Endothelial cell of umbilical vein (primary cell): Measurements from ENCODE around the gene SLC4A11. TPM values are rescaled to one million over a fixed set of nuclear protein-coding genes. Genes with fewer than 3 reads are reported as not detected.

Experiments
- BruUV-seq: library from RNA; stranded (reverse); fragments of 400-500 nt; replicated peaks from 2 replicates; lab custom pipeline; 2021; lab: Mats Ljungman, UMichigan
- CTCF ChIA-PET: fragments of 300-600, 350-600 bp; sonication (Branson Sonifier 250); formaldehyde crosslinking; loops from one replicate; lab custom pipeline; 2021; ENCODE audit warnings: antibody characterized with exemption, inconsistent platforms; lab: Charles Lee
- POLR2A ChIA-PET: fragments of 300-600, 350-600 bp; sonication (Branson Sonifier 250); formaldehyde crosslinking; loops from one replicate; lab custom pipeline; 2021; ENCODE audit warnings: antibody characterized with exemption, inconsistent platforms; lab: Charles Lee
- DNase-seq: peaks from one replicate; pipeline ENCODE4 v3.0.0-alpha.2; 2011; ENCODE audit warnings: low read depth, low spot score
- FAIRE-seq: peaks from 2 replicates; lab custom pipeline; 2011; peaks lifted over from hg19 to GRCh38; lab: Jason Lieb, UNC
- H2AFZ ChIP-seq: 2 replicates; pipeline ENCODE4 v1.6.0; 2012; ENCODE audit warnings: low read depth, low read length, control low read depth, inconsistent platforms
- H3K27ac ChIP-seq: 2 replicates; pipeline ENCODE4 v1.5.1; 2011; ENCODE audit warnings: low read depth, mild to moderate bottlenecking, control low read depth, low read length, moderate library complexity; ENCODE audit not compliant: insufficient read depth
- H3K27me3 ChIP-seq, 2 experiments: 2 replicates each; pipeline versions ENCODE4 v1.6.0 to v1.6.1; 2011; ENCODE audit warnings: low read length in 2 of 2, mixed read lengths in 1 of 2; ENCODE audit not compliant: control insufficient read depth in 2 of 2, insufficient read depth in 2 of 2
- H3K36me3 ChIP-seq, 2 experiments: 2 replicates in 1 of 2; 3 replicates in 1 of 2; pipeline ENCODE4 v1.5.1; 2011; ENCODE audit warnings: low read length in 2 of 2, mild to moderate bottlenecking in 1 of 2, moderate library complexity in 1 of 2; ENCODE audit not compliant: control insufficient read depth in 2 of 2, insufficient read depth in 2 of 2; ENCODE audit errors: extremely low read depth in 1 of 2
- H3K4me1 ChIP-seq: 3 replicates; pipeline ENCODE4 v1.5.1; 2011; ENCODE audit warnings: mild to moderate bottlenecking, low read length; ENCODE audit not compliant: control insufficient read depth, insufficient read depth; ENCODE audit errors: extremely low read depth
- H3K4me2 ChIP-seq: 2 replicates; pipeline ENCODE4 v1.6.1; 2011; ENCODE audit warnings: low read length, control low read depth, mixed read lengths; ENCODE audit not compliant: insufficient read depth
- H3K4me3 ChIP-seq, 3 experiments: fragments of 200-600 bp in 1 of 3; sonication (generic), shearing (Covaris generic) in 1 of 3; replicated peaks in 1 of 3; 2 replicates each; pipeline ENCODE4 v1.5.1; 2011 to 2016; ENCODE audit warnings: control low read depth in 3 of 3, low read length in 3 of 3, mild to moderate bottlenecking in 2 of 3, inconsistent platforms in 1 of 3, low read depth in 1 of 3, moderate library complexity in 1 of 3; ENCODE audit not compliant: insufficient read depth in 1 of 3
- H3K79me2 ChIP-seq: 2 replicates; pipeline ENCODE4 v1.6.0; 2012; ENCODE audit warnings: low read length, inconsistent platforms; ENCODE audit not compliant: control insufficient read depth, insufficient read depth
- H3K9ac ChIP-seq: replicated peaks from 2 replicates; pipeline ENCODE3; 2011; ENCODE audit warnings: low read length, control low read depth; ENCODE audit not compliant: insufficient read depth; ENCODE audit errors: extremely low read depth
- H3K9me1 ChIP-seq: replicated peaks from 3 replicates; pipeline ENCODE4 v1.6.0; 2011; ENCODE audit warnings: mild to moderate bottlenecking, low read length; ENCODE audit not compliant: control insufficient read depth, insufficient read depth; ENCODE audit errors: extremely low read depth
- H3K9me3 ChIP-seq: replicated peaks from 2 replicates; pipeline ENCODE4 v1.5.1; 2012; ENCODE audit warnings: low read length, inconsistent platforms; ENCODE audit not compliant: control insufficient read depth, insufficient read depth
- H4K20me1 ChIP-seq: replicated peaks from 2 replicates; pipeline ENCODE3; 2011; ENCODE audit warnings: mild to moderate bottlenecking, low read length; ENCODE audit not compliant: control insufficient read depth, insufficient read depth; ENCODE audit errors: extremely low read depth
- CTCF ChIP-seq, 2 donors: IDR thresholded peaks; 1 replicate in 1 of 2; 2 replicates in 1 of 2; pipeline ENCODE4 v1.5.1; 2011; ENCODE audit warnings: low read length in 2 of 2, mild to moderate bottlenecking in 2 of 2, moderate library complexity in 2 of 2, control low read depth in 1 of 2, inconsistent platforms in 1 of 2, low read depth in 1 of 2; ENCODE audit not compliant: insufficient read depth in 1 of 2; ENCODE audit errors: extremely low read depth in 1 of 2
- EZH2 ChIP-seq: IDR thresholded peaks from 2 replicates; pipeline ENCODE4 v1.6.1; 2012; ENCODE audit warnings: borderline replicate concordance, low read depth, mild to moderate bottlenecking, moderate library complexity, low read length, inconsistent platforms; ENCODE audit not compliant: severe bottlenecking
- FOS ChIP-seq: IDR thresholded peaks from 2 replicates; pipeline ENCODE4 v1.6.1; 2011; ENCODE audit warnings: mild to moderate bottlenecking, low read length, moderate library complexity, borderline replicate concordance; ENCODE audit not compliant: insufficient read depth
- GATA2 ChIP-seq: IDR thresholded peaks from 2 replicates; pipeline ENCODE4 v1.7.0; 2011; ENCODE audit warnings: low read depth, mild to moderate bottlenecking, moderate library complexity, mixed read lengths, low read length; ENCODE audit not compliant: insufficient read length, insufficient read depth
- JUN ChIP-seq: IDR thresholded peaks from 2 replicates; pipeline ENCODE4 v1.6.1; 2011; ENCODE audit warnings: borderline replicate concordance, low read depth; ENCODE audit not compliant: insufficient read length, insufficient read depth
- MAX ChIP-seq: IDR thresholded peaks from 2 replicates; pipeline ENCODE4 v1.6.1; 2011; ENCODE audit not compliant: insufficient read depth, insufficient read length
- MYC ChIP-seq: IDR thresholded peaks from one replicate; pipeline ENCODE4 v1.6.1; 2011; ENCODE audit warnings: mild to moderate bottlenecking, low read depth, low read length
- POLR2A ChIP-seq: IDR thresholded peaks from 2 replicates; pipeline ENCODE4 v1.6.1; 2012; ENCODE audit warnings: low read depth, mild to moderate bottlenecking, control low read depth, low read length
- POLR2AphosphoS5 ChIP-seq: IDR thresholded peaks from 2 replicates; pipeline ENCODE4 v1.6.1; 2012; ENCODE audit warnings: low read depth, mild to moderate bottlenecking, control low read depth, low read length, moderate library complexity; ENCODE audit not compliant: insufficient read depth
- dilution Hi-C: fragments of 300-500 bp; cut with MboI; formaldehyde crosslinking; loops from one replicate; pipeline ENCODE4 v1.15.0; 2019; ENCODE audit warnings: low sequenced_read_pairs; ENCODE audit not compliant: extremely low pct_ligation_motif_present
- intact Hi-C: fragments of 100-400 bp; cut with micrococcal nuclease; formaldehyde crosslinking; loops from one replicate; pipeline ENCODE4 v1.10.0; 2022
- polyA plus RNA-seq, 4 experiments: library from polyadenylated mRNA; depleted of rRNA in 3 of 4; stranded (reverse) in 3 of 4; unstranded in 1 of 4; fragments of >200 nt; gene quantifications; 2 replicates each; pipeline versions ENCODE4 v1.2.1 to v1.2.3, GENCODE V29; 2011 to 2012; ENCODE audit warnings: missing spikeins in 1 of 4
- total RNA-seq: library from RNA; stranded (reverse); gene quantifications from 2 replicates; pipeline ENCODE4 v1.2.3, GENCODE V29; 2021

SLC4A11 gene
- total and polyA plus RNA-seq, 2 donors (not counting 3 experiments of a cell fraction or from before 2014, with no cell fraction given): 5.7 to 10.2 TPM

GRCh38 chr20:3245156-3245555, 6.2 kb upstream of the SLC4A11 start:
- ChIA-PET POLR2A (no interaction called here), CTCF (interaction anchor here (1.2 kb wide), 2 partner anchors 26 to 35 kb away, joined by 3 read pairs; no protein-coding TSS in a partner anchor)
- Histone ChIP-seq H3K9me3 (no peaks in the 10 kb centered on the region), H2AFZ (no peak overlapping the region), H3K27me3 (peaks cover 0 to 11% of the 10 kb centered on the region in 2 experiments), H3K79me2 (no peaks in the 10 kb centered on the region), H3K9me1 (no peaks in the 10 kb centered on the region), H3K9ac (no peak overlapping the region), H3K4me2 (no peak overlapping the region), H3K36me3 (no peaks in the 10 kb centered on the region), H3K27ac (no peak overlapping the region), H4K20me1 (no peaks in the 10 kb centered on the region), H3K4me1 (peaks cover 10% of the 10 kb centered on the region), H3K4me3 (no peak overlapping the region)
- intact Hi-C loops (no loop called here), dilution Hi-C loops (no loop called here)
- DNase-seq (no peak), FAIRE-seq (no peak)
- TF ChIP-seq FOS (no peak), EZH2 (no peak), MYC (no peak), POLR2AphosphoS5 (no peak), JUN (no peak), CTCF (IDR thresholded peaks at IDR 0.05; ENCODE audit: extremely low read depth in 1 of 2, insufficient read depth in 1 of 2, low read depth in 1 of 2, low read length in 2 of 2) (no peak), MAX (no peak), POLR2A (no peak), GATA2 (no peak)
- no TSS peak for BruUV-seq
